22Rv1 (cell line): ENCODE measurements around the gene DGKI.

Source experiments
- CTCF ChIP-seq: fragments of 450-650 bp; IDR thresholded peaks from 2 replicates; pipeline ENCODE4 v1.5.1; 2017; ENCODE audit warnings: mild to moderate bottlenecking
- ZFX ChIP-seq: fragments of 450-650 bp; IDR thresholded peaks from 2 replicates; pipeline ENCODE4 v1.6.1; 2017; ENCODE audit warnings: antibody characterized with exemption, borderline replicate concordance

- TF ChIP-seq CTCF = no peak
- TF ChIP-seq ZFX = no peak
Observed at GRCh38 chr7:137757146-137757925, 89.4 kb downstream of the DGKI start.
